ENCODE measurements around the gene HLA-B.

The HLA-B gene

GRCh38 chr6:31332637-31333602 is 24.1 kb downstream of the HLA-B start:
- Histone ChIP-seq H3K27me3 (replicated peaks) (no peaks in the 10 kb centered on the region), H3K36me3 (replicated peaks) (no peaks in the 10 kb centered on the region), H3K27ac (no peak overlapping the region), H3K4me3 (ENCODE audit: low read depth, low read length) (no peak overlapping the region)
- in situ Hi-C loops (cut with HindIII; ENCODE audit: low pct_ligation_motif_present, low sequenced_read_pairs): no loop called here
- no peak for TF ChIP-seq CTCF (IDR thresholded peaks at IDR 0.05; ENCODE audit: low read depth, low read length, missing control alignments)
- DNase-seq: no peak

- Histone ChIP-seq H3K27me3 (replicated peaks) (no peaks in the 10 kb centered on the region), H3K27ac (no peak overlapping the region), H3K36me3 (replicated peaks) (no peaks in the 10 kb centered on the region), H3K4me3 (ENCODE audit: low read depth, low read length) (no peak overlapping the region)
- no peak for DNase-seq
- in situ Hi-C loops (cut with HindIII; ENCODE audit: low pct_ligation_motif_present, low sequenced_read_pairs): no loop called here
- TF ChIP-seq CTCF (IDR thresholded peaks at IDR 0.05; ENCODE audit: low read depth, low read length, missing control alignments): no peak
Observed at GRCh38 chr6:31328355-31328960, 28.5 kb downstream of the HLA-B start.

GRCh38 chr6:31321820-31322219 is 35.2 kb downstream of the HLA-B start:
- no peak overlapping the region for H3K4me3 ChIP-seq (ENCODE audit: low read depth, low read length)
- no peak overlapping the region for H3K27ac ChIP-seq
- in situ Hi-C loops (cut with HindIII; ENCODE audit: low pct_ligation_motif_present, low sequenced_read_pairs): no loop called here
- H3K36me3 ChIP-seq (replicated peaks): no peaks in the 10 kb centered on the region
- TF ChIP-seq CTCF (IDR thresholded peaks at IDR 0.05; ENCODE audit: low read depth, low read length, missing control alignments): no peak
- DNase-seq: no peak
- H3K27me3 ChIP-seq (replicated peaks): peaks cover 2% of the 10 kb centered on the region

- in situ Hi-C loops (cut with HindIII; ENCODE audit: low pct_ligation_motif_present, low sequenced_read_pairs): no loop called here
- peaks cover 2% of the 10 kb centered on the region for H3K27me3 ChIP-seq (replicated peaks)
- no peak overlapping the region for H3K4me3 ChIP-seq (ENCODE audit: low read depth, low read length)
- H3K36me3 ChIP-seq (replicated peaks): no peaks in the 10 kb centered on the region
- no peak for TF ChIP-seq CTCF (IDR thresholded peaks at IDR 0.05; ENCODE audit: low read depth, low read length, missing control alignments)
- DNase-seq: no peak
- no peak overlapping the region for H3K27ac ChIP-seq
Observed at GRCh38 chr6:31321005-31321707, 35.8 kb downstream of the HLA-B start.

- H3K36me3 ChIP-seq (replicated peaks): no peaks in the 10 kb centered on the region
Observed at GRCh38 chr6:31317036-31317435, 39.9 kb downstream of the HLA-B start.

More at GRCh38 chr6:31317036-31317435, 39.9 kb downstream of the HLA-B start:
- no peak for DNase-seq
- no peak overlapping the region for H3K27ac ChIP-seq
- H3K4me3 ChIP-seq (ENCODE audit: low read depth, low read length): no peak overlapping the region
- peaks cover 13% of the 10 kb centered on the region for H3K27me3 ChIP-seq (replicated peaks)
- in situ Hi-C loops (cut with HindIII; ENCODE audit: low pct_ligation_motif_present, low sequenced_read_pairs): no loop called here
- no peak for TF ChIP-seq CTCF (IDR thresholded peaks at IDR 0.05; ENCODE audit: low read depth, low read length, missing control alignments)
